NCI-H446 treated with DMSO at 0.1 percent for 48 hours (cell line): ENCODE data around the gene FGF10.

Source experiments
- DNase-seq: peaks from one replicate; lab custom pipeline; 2025; lab: John Stamatoyannopoulos, UW

Gene FGF10

GRCh38 chr5:44257653-44258365 lies 131.4 kb downstream of the FGF10 start:
- DNase-seq, result no peak

- DNase-seq, result no peak
Observed at GRCh38 chr5:44257221-44257620, 132.0 kb downstream of the FGF10 start.
